Naive B cell (primary cell): Measurements from ENCODE around the gene GORASP2. TPM values are rescaled to one million over a fixed set of nuclear protein-coding genes. Genes with fewer than 3 reads are reported as not detected.
A peak's percentile ranks its signal among the peaks of the same experiment; 100 is the strongest.

ENCODE experiments used
- ATAC-seq, 2 donors: fragments of 150-1000 bp; cut with Tn5 transposase; 2 replicates each; pipeline ENCODE4 v1.10.0; 2021; ENCODE audit warnings: low read depth in 2 of 2, mild to moderate bottlenecking in 2 of 2, moderate library complexity in 2 of 2
- DNase-seq: peaks from one replicate; pipeline ENCODE4 v3.0.0; 2022
- H3K27ac Mint-ChIP-seq, 6 donors: one replicate each; pipeline ENCODE4 v1.8.0; 2020 to 2022; ENCODE audit warnings: mild to moderate bottlenecking in 6 of 6, mixed read lengths in 6 of 6, moderate library complexity in 5 of 6, inconsistent platforms in 2 of 6
- H3K27me3 Mint-ChIP-seq, 3 donors: one replicate each; pipeline ENCODE4 v1.8.0; 2021 to 2022; ENCODE audit warnings: mixed read lengths in 3 of 3, mild to moderate bottlenecking in 1 of 3
- H3K36me3 Mint-ChIP-seq, 2 donors: one replicate each; pipeline ENCODE4 v1.8.0; 2020 to 2022; ENCODE audit warnings: mixed read lengths in 2 of 2, inconsistent platforms in 1 of 2, mild to moderate bottlenecking in 1 of 2
- H3K4me1 Mint-ChIP-seq, 3 donors: one replicate each; pipeline ENCODE4 v1.8.0; 2020 to 2022; ENCODE audit warnings: mixed read lengths in 3 of 3, inconsistent platforms in 1 of 3, mild to moderate bottlenecking in 1 of 3, moderate library complexity in 1 of 3
- H3K4me3 Mint-ChIP-seq, 8 donors: one replicate each; pipeline ENCODE4 v1.8.0; 2020 to 2022; ENCODE audit warnings: mild to moderate bottlenecking in 8 of 8, mixed read lengths in 8 of 8, moderate library complexity in 8 of 8, inconsistent platforms in 2 of 8
- H3K9me3 Mint-ChIP-seq, 7 donors: one replicate each; pipeline ENCODE4 v1.8.0; 2020 to 2022; ENCODE audit warnings: mixed read lengths in 7 of 7, mild to moderate bottlenecking in 5 of 7, inconsistent platforms in 2 of 7, moderate library complexity in 1 of 7
- polyA plus RNA-seq, 6 donors: library from polyadenylated mRNA; unstranded; fragments of 300-500 nt; fragmentation: Illumina TruSeq; gene quantifications; one replicate each; pipeline ENCODE4 v1.2.3, GENCODE V29; 2021; ENCODE audit warnings: low read depth in 6 of 6

GORASP2 gene
- polyA plus RNA-seq, 6 donors from 2014 or later, result 51.7 to 93.6 (median 63.2) TPM

DNA sequence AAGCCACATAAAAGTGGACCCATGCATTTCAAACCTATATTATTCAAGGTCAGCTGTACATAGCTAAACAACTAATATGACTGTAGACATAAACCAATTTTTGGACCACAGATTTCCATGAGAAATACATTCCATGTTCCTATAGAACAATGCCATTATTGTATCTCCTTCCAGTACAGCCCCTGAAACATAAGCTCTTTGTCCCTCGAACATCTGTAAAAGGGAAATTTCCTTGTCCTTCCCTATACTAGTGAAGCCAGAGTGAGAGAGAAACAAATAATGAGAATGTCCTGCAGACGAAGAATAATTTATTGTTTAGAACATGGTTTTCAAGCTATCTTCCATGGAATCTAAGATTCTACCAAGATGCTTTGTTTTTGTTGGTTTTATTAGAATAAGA, 75.3 kb downstream of the GORASP2 start:
- ATAC-seq (no peak), DNase-seq (no peak)
- peaks cover 0 to 5% (median 4%) of the 10 kb centered on the region in 3 donors for H3K4me1 Mint-ChIP-seq
- peaks cover 31 to 35% of the 10 kb centered on the region in 2 donors for H3K36me3 Mint-ChIP-seq
- peaks cover 0 to 3% (median 0%) of the 10 kb centered on the region in 7 donors for H3K9me3 Mint-ChIP-seq
- no peak overlapping the region for H3K4me3 Mint-ChIP-seq
- peak overlapping the region in 2 of 6 donors; percentile 33 to 63 for H3K27ac Mint-ChIP-seq
- no peaks in the 10 kb centered on the region for H3K27me3 Mint-ChIP-seq

DNA sequence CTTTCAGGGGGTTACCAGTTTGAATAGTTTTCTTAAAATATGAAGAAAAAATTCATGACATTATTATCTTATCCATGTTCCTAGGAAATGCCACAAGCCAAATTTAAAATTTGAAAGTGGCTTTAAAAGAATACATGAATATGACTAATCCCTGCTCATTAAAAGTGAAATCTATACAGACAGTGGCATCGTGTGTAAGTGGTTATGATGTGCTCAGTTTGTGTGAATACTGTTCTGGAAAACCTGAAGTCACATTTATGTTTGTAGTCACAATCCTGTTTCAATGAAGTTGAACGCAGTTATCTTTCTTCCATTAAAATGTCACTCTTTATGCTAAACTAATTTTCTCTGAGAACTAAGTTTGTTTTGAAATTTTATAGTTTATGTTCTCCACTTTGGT, 75.8 kb downstream of the GORASP2 start:
- H3K4me1 Mint-ChIP-seq, result peaks cover 2 to 5% (median 5%) of the 10 kb centered on the region in 3 donors
- no peaks in the 10 kb centered on the region for H3K27me3 Mint-ChIP-seq
- H3K27ac Mint-ChIP-seq, result peak overlapping the region in 1 of 6 donors; percentile 63
- no peak for ATAC-seq
- peaks cover 0 to 3% (median 0%) of the 10 kb centered on the region in 7 donors for H3K9me3 Mint-ChIP-seq
- peaks cover 33 to 35% of the 10 kb centered on the region in 2 donors for H3K36me3 Mint-ChIP-seq
- no peak overlapping the region for H3K4me3 Mint-ChIP-seq
- DNase-seq, result no peak

DNA sequence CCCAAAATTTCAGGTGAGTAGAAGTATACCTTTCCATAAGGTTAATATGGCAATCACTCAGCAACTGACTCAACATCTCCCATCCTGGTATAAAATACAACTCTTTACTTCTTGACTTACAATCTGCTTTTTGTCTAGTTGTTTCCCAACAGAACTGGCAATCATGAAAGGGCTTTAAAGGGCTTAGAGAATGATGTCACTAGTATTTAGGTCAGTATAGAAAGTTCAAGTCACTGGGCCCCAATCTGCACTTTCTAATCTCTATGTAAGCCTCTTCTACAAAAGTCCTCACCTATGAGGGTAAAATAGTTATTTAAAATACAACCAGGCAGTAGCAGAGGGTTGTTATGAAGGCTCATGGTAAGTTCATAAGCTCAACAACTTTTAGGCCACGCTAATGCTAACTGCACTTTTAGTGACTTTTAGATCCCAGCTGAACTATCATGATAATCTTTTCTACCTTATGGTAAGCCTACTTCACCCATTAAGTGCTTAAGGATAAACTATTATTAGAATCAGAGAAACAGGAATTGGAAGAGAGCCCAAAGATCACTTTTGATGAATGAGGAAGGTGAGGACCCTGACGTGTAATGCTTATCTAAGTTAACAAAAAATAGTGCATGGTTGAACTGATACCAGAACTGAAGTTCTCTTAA, 79.6 kb downstream of the GORASP2 start:
- Mint-ChIP-seq H3K4me3 (no peak overlapping the region), H3K9me3 (no peaks in the 10 kb centered on the region), H3K27ac (peak overlapping the region in 4 of 6 donors; percentile 17 to 59 (median 48)), H3K27me3 (no peaks in the 10 kb centered on the region), H3K36me3 (peaks cover 30 to 38% of the 10 kb centered on the region in 2 donors), H3K4me1 (peaks cover 0 to 14% (median 7%) of the 10 kb centered on the region in 3 donors)
- no peak for ATAC-seq
- DNase-seq, result no peak

DNA sequence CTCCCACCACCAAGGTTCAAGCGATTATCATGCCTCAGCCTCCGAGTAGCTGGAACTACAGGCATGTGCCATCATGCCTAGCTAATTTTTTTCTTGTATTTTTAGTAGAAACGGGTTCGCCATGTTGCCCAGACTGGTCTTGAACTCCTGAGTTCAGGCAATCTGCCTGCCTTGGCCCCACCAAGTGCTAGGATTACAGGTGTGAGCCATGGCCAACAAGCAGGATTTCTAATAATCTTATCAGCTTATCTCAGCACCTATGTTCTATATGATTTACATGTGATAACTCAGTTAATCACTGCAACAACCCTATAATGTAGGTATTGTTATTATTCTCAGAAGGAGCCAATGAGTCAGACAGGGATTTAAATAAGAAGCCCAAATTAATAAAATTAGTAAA, 80.3 kb downstream of the GORASP2 start:
- Mint-ChIP-seq H3K27me3 (no peaks in the 10 kb centered on the region), H3K4me3 (no peak overlapping the region), H3K27ac (peak overlapping the region in 4 of 6 donors; percentile 17 to 76 (median 36)), H3K4me1 (peaks cover 0 to 16% (median 7%) of the 10 kb centered on the region in 3 donors), H3K9me3 (no peaks in the 10 kb centered on the region), H3K36me3 (peaks cover 28 to 45% of the 10 kb centered on the region in 2 donors)
- DNase-seq (no peak), ATAC-seq (no peak)

GRCh38 chr2:171013851-171014250, 84.8 kb downstream of the GORASP2 start:
- peak overlapping the region in 2 of 6 donors; percentile 52 to 60 for H3K27ac Mint-ChIP-seq
- no peaks in the 10 kb centered on the region for H3K27me3 Mint-ChIP-seq
- peaks cover 14 to 38% of the 10 kb centered on the region in 2 donors for H3K36me3 Mint-ChIP-seq
- ATAC-seq (no peak), DNase-seq (no peak)
- H3K4me1 Mint-ChIP-seq, result peaks cover 5 to 14% (median 7%) of the 10 kb centered on the region in 3 donors
- no peaks in the 10 kb centered on the region for H3K9me3 Mint-ChIP-seq
- no peak overlapping the region for H3K4me3 Mint-ChIP-seq

- no peaks in the 10 kb centered on the region for H3K9me3 Mint-ChIP-seq
- H3K27me3 Mint-ChIP-seq, result no peaks in the 10 kb centered on the region
- no peak for DNase-seq
- H3K27ac Mint-ChIP-seq, result peak overlapping the region in 2 of 6 donors; percentile 51 to 63
- H3K4me3 Mint-ChIP-seq, result no peak overlapping the region
- H3K4me1 Mint-ChIP-seq, result peaks cover 5 to 8% (median 6%) of the 10 kb centered on the region in 3 donors
- ATAC-seq, result no peak
- peaks cover 8 to 22% of the 10 kb centered on the region in 2 donors for H3K36me3 Mint-ChIP-seq
Measured at GRCh38 chr2:171016125-171016524, 87.1 kb downstream of the GORASP2 start.

Other genes starting within 250 kb of the GORASP2 start
- not detected for gene SP5, start 213.9 kb upstream of the GORASP2 start, polyA plus RNA-seq
- gene ERICH2, start 158.9 kb upstream of the GORASP2 start, polyA plus RNA-seq, result not detected
- not detected for gene GAD1, start 112.4 kb upstream of the GORASP2 start, polyA plus RNA-seq
- gene TLK1, start 231.6 kb downstream of the GORASP2 start, polyA plus RNA-seq, result 10 to 100 TPM; 21.1 to 86.1 (median 62.8) TPM